Esophagus squamous epithelium (tissue), 4 donors: ENCODE results near the gene MAS1.

Source experiments
- CTCF ChIP-seq, 6 experiments: fragments of 450-650 bp in 4 of 6; fragments of 200-600 bp in 2 of 6; sonication (generic) in 2 of 6; IDR thresholded peaks; one replicate each; pipeline ENCODE4 v1.5.1; 2016 to 2019; ENCODE audit warnings: antibody characterized with exemption in 6 of 6, mild to moderate bottlenecking in 4 of 6, moderate library complexity in 4 of 6
- POLR2A ChIP-seq, 4 donors: fragments of 450-650 bp; IDR thresholded peaks; one replicate each; pipeline ENCODE4 v1.6.1; 2017; ENCODE audit warnings: antibody characterized with exemption in 4 of 4, mild to moderate bottlenecking in 4 of 4, moderate library complexity in 3 of 4

DNA sequence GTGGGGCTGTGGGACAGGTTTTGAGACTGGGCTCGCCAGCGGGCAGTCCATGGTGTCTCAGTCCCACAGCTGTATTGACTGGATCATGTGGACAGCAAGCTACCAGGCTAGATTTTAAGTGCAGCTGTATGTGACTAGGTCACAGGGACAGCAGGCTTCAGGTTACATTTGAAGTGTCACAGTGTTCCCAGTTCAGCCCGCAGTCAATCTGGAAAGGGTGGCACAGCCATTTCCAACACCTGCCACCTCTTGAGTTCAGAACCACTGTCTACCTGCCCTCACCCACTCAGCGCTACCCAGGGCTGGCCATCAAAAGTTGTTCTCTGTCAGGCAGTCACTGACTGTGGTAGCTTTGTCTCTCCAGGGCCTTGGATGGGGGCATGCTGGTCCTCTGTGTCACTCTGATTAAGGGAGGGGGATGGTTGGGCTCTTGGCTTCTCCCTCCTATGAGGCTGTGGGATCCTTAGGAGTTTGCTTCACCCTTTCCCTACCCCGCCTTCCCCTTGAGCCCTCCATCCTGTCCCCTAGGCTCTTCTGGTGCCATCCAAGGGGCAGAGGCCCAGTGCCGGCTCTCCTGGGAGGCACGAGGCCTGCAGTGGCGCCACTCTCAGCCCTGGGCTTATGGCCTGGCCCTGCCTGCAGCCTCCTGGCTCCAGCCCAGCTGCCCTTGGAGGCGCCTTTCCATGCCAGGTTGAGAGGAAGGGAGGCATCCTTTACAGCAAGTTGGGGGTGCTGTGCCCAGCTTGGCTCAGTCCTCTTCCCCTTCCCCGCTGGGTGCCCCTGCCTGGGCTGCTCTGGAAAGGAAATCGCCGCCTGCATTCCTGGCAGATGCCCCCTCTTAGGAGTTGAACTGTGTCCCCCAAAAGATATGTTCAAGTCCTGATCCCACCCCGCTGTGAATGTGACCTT is 45.8 kb upstream of the MAS1 start:
- TF ChIP-seq POLR2A (IDR thresholded peaks at IDR 0.05) = no peak
- no peak for TF ChIP-seq CTCF (IDR thresholded peaks at IDR 0.05)
